Hepatic stellate cell (primary cell): ENCODE data around the gene KIAA0408.
"Not testable (repeated sequence)": the region's sequence is repeated elsewhere in the genome, so short reads cannot be mapped to it uniquely, and the experiment has no call there.

Experiments
- DNase-seq: peaks from one replicate; pipeline ENCODE4 v3.0.0; 2011; ENCODE audit warnings: low spot score

The KIAA0408 gene

DNA sequence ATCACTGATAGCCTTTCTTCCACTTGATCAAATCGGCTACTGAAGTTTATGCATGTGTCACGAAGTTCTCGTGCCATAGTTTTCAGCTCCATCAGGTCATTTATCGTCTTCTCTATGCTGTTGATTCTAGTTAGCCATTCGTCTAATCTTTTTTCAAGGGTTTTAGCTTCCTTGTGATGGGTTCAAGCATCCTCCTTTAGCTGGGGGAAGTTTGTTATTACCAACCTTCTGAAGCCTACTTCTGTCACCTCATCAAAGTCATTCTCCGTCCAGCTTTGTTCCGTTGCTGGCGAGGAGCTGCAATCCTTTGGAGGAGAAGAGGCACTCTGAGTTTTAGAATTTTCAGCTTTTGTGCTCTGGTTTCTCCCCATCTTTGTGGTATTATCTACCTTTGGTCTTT is 47.2 kb downstream of the KIAA0408 start:
- not testable (repeated sequence) for DNase-seq
